HG03095 (cell line): ENCODE results near the gene PLXNC1.

ENCODE experiments used
- ATAC-seq: cut with Tn5 transposase; IDR thresholded peaks from one replicate; pipeline ENCODE4 v1.9.1; 2021; ENCODE audit warnings: moderate library complexity; ENCODE audit not compliant: unreplicated experiment

The PLXNC1 gene

GRCh38 chr12:94157181-94157580, 8.8 kb downstream of the PLXNC1 start:
- ATAC-seq, result no peak

GRCh38 chr12:94157981-94158411, 9.6 kb downstream of the PLXNC1 start:
- peak; percentile 85 for ATAC-seq

GRCh38 chr12:94158666-94159065, 10.3 kb downstream of the PLXNC1 start:
- no peak for ATAC-seq

GRCh38 chr12:94162108-94162507, 13.7 kb downstream of the PLXNC1 start:
- no peak for ATAC-seq

- ATAC-seq, result no peak
Observed at GRCh38 chr12:94163850-94164249, 15.5 kb downstream of the PLXNC1 start.

GRCh38 chr12:94165138-94165537, 16.8 kb downstream of the PLXNC1 start:
- ATAC-seq, result no peak

GRCh38 chr12:94165670-94166364, 17.4 kb downstream of the PLXNC1 start:
- no peak for ATAC-seq

- ATAC-seq, result no peak
Observed at GRCh38 chr12:94167071-94167755, 18.8 kb downstream of the PLXNC1 start.

- no peak for ATAC-seq
Observed at GRCh38 chr12:94167756-94168416, 19.5 kb downstream of the PLXNC1 start.

GRCh38 chr12:94169495-94169894, 21.1 kb downstream of the PLXNC1 start:
- ATAC-seq, result no peak

GRCh38 chr12:94169966-94170689, 21.8 kb downstream of the PLXNC1 start:
- no peak for ATAC-seq

GRCh38 chr12:94170690-94171594, 22.6 kb downstream of the PLXNC1 start:
- no peak for ATAC-seq

GRCh38 chr12:94171595-94171930, 23.2 kb downstream of the PLXNC1 start:
- no peak for ATAC-seq

GRCh38 chr12:94172031-94172430, 23.7 kb downstream of the PLXNC1 start:
- ATAC-seq, result no peak

- ATAC-seq, result no peak
Observed at GRCh38 chr12:94172973-94173372, 24.6 kb downstream of the PLXNC1 start.

GRCh38 chr12:94173660-94174265, 25.4 kb downstream of the PLXNC1 start:
- peak; percentile 64 for ATAC-seq

- peak; percentile 35 for ATAC-seq
Observed at GRCh38 chr12:94174576-94174975, 26.2 kb downstream of the PLXNC1 start.

GRCh38 chr12:94175763-94176668, 27.6 kb downstream of the PLXNC1 start:
- no peak for ATAC-seq

GRCh38 chr12:94178054-94178453, 29.7 kb downstream of the PLXNC1 start:
- ATAC-seq, result no peak
